GM18868 (cell line): ENCODE measurements around the gene OR6N2.

Experiments used
- ATAC-seq: cut with Tn5 transposase; IDR thresholded peaks from one replicate; pipeline ENCODE4 v1.9.1; 2021; ENCODE audit warnings: mild to moderate bottlenecking, moderate library complexity; ENCODE audit not compliant: unreplicated experiment

The OR6N2 gene

GRCh38 chr1:158781104-158781503 is at the start of gene OR6N2:
Gene OR6N2, minus strand, starts transcription at chr1:158781204. Its CDS starts 3,569 bp downstream, at chr1:158777635.
- ATAC-seq = no peak

- ATAC-seq = peak; percentile 63
Observed at GRCh38 chr1:158830074-158830677, 49.2 kb upstream of the OR6N2 start.

GRCh38 chr1:158821723-158822122 is 40.7 kb upstream of the OR6N2 start:
- ATAC-seq = no peak

- peak; percentile 97 for ATAC-seq
Observed at GRCh38 chr1:158819461-158820443, 38.7 kb upstream of the OR6N2 start.

GRCh38 chr1:158818975-158819431 is 38.0 kb upstream of the OR6N2 start:
- ATAC-seq = peak; percentile 21

- no peak for ATAC-seq
Observed at GRCh38 chr1:158818560-158818959, 37.6 kb upstream of the OR6N2 start.

GRCh38 chr1:158814970-158815369 is 34.0 kb upstream of the OR6N2 start:
- no peak for ATAC-seq

GRCh38 chr1:158813164-158813563 is 32.2 kb upstream of the OR6N2 start:
- ATAC-seq = no peak

- ATAC-seq = no peak
Observed at GRCh38 chr1:158812336-158812735, 31.3 kb upstream of the OR6N2 start.

- no peak for ATAC-seq
Observed at GRCh38 chr1:158810311-158810710, 29.3 kb upstream of the OR6N2 start.

- ATAC-seq = no peak
Observed at GRCh38 chr1:158809862-158810261, 28.9 kb upstream of the OR6N2 start.

GRCh38 chr1:158809256-158809655 is 28.3 kb upstream of the OR6N2 start:
- ATAC-seq = no peak

GRCh38 chr1:158806916-158807536 is 26.0 kb upstream of the OR6N2 start:
- no peak for ATAC-seq

GRCh38 chr1:158803678-158804077 is 22.7 kb upstream of the OR6N2 start:
- no peak for ATAC-seq

- ATAC-seq = no peak
Observed at GRCh38 chr1:158801396-158801795, 20.4 kb upstream of the OR6N2 start.

GRCh38 chr1:158800526-158800925 is 19.5 kb upstream of the OR6N2 start:
- no peak for ATAC-seq

- no peak for ATAC-seq
Observed at GRCh38 chr1:158799689-158800088, 18.7 kb upstream of the OR6N2 start.

- no peak for ATAC-seq
Observed at GRCh38 chr1:158798531-158798930, 17.5 kb upstream of the OR6N2 start.

GRCh38 chr1:158794247-158794646 is 13.2 kb upstream of the OR6N2 start:
- no peak for ATAC-seq

- peak; percentile 87 for ATAC-seq
Observed at GRCh38 chr1:158793604-158794003, 12.6 kb upstream of the OR6N2 start.
